Gastroesophageal sphincter (tissue), 4 donors: ENCODE data around the gene LTN1. TPM values are rescaled to one million over a fixed set of nuclear protein-coding genes. Genes with fewer than 3 reads are reported as not detected.

Experiments used
- ATAC-seq: fragments of 150-250 bp; one replicate; pipeline ENCODE4 v1.9.1; 2016; ENCODE audit warnings: mild to moderate bottlenecking, moderate library complexity
- H3K27ac ChIP-seq, 4 donors: fragments of 200-600 bp; sonication (generic) in 3 of 4; 1 replicate in 3 of 4; 2 replicates in 1 of 4; pipeline ENCODE4 v1.5.1; 2016 to 2019
- H3K27me3 ChIP-seq: fragments of 200-600 bp; sonication (generic); one replicate; pipeline ENCODE4 v1.5.1; 2019
- H3K36me3 ChIP-seq, 2 donors: fragments of 200-600 bp; sonication (generic); one replicate each; pipeline ENCODE4 v1.5.1; 2019; ENCODE audit warnings: control low read depth in 1 of 2
- H3K4me1 ChIP-seq, 3 donors: fragments of 200-600 bp; sonication (generic); 1 replicate in 2 of 3; 2 replicates in 1 of 3; pipeline ENCODE4 v1.5.1; 2016 to 2019; ENCODE audit warnings: control low read depth in 2 of 3
- H3K4me3 ChIP-seq, 2 donors: fragments of 200-600 bp; sonication (generic); one replicate each; pipeline ENCODE4 v1.5.1; 2019; ENCODE audit warnings: mild to moderate bottlenecking in 1 of 2, moderate library complexity in 1 of 2
- H3K9me3 ChIP-seq, 3 donors: fragments of 200-600 bp; sonication (generic); one replicate each; pipeline ENCODE4 v1.5.1; 2017 to 2019; ENCODE audit warnings: control low read depth in 2 of 3
- EP300 ChIP-seq: sonication (generic); formaldehyde crosslinking; IDR thresholded peaks from one replicate; pipeline ENCODE4 v1.6.1; 2017; ENCODE audit warnings: antibody characterized with exemption, mild to moderate bottlenecking
- POLR2A ChIP-seq, 2 donors: fragments of 450-650 bp; IDR thresholded peaks; one replicate each; pipeline ENCODE4 v1.6.1; 2017; ENCODE audit warnings: antibody characterized with exemption in 2 of 2, mild to moderate bottlenecking in 2 of 2, moderate library complexity in 1 of 2
- POLR2AphosphoS5 ChIP-seq: sonication (generic); formaldehyde crosslinking; IDR thresholded peaks from one replicate; pipeline ENCODE4 v1.6.1; 2017; ENCODE audit warnings: antibody characterized with exemption
- WGBS, 2 donors: methylation state at CpG; one replicate each; pipeline ENCODE4 v1.1.5; 2018; ENCODE audit warnings: low coverage in 1 of 2; 5-methylcytosine and 5-hydroxymethylcytosine counted together
- total RNA-seq, 4 donors: library from RNA; depleted of rRNA; stranded (reverse); fragments of >200 nt; gene quantifications; one replicate each; pipeline ENCODE4 v1.1.0, GENCODE V29; 2016
- TF ChIP-seq, protein P1 (sequence below), 4 experiments: fragments of 200-600 bp in 2 of 4; fragments of 450-650 bp in 2 of 4; sonication (generic) in 1 of 4; IDR thresholded peaks; one replicate each; pipeline ENCODE4 v1.5.1; 2017 to 2019; ENCODE audit warnings: antibody characterized with exemption in 4 of 4, mild to moderate bottlenecking in 2 of 4, moderate library complexity in 2 of 4

Gene LTN1
- total RNA-seq, 4 donors from 2014 or later, result 22.2 to 40.6 (median 31.8) TPM

DNA sequence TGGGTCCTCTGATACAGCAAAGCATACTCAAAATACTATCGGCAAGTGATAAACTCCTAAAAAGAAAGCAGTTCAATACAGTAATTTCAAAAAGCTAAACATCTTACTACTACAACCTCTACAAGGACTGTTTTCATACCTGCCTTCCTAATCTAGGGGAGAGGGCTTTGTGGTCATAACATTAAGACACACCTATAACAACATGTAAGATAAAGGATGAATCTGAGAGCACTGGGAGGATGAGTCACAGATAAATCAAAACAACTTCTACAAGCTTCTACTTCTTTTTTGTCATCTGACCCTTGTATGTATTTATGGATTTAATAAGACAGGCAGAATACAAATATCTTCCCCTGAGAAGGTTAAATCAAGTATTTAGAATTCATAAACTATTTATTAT, 40.0 kb downstream of the LTN1 start:
- TF ChIP-seq POLR2A (IDR thresholded peaks at IDR 0.05), result no peak
- TF ChIP-seq EP300, result no peak
- TF ChIP-seq POLR2AphosphoS5, result no peak
- TF ChIP-seq, protein P1, sequence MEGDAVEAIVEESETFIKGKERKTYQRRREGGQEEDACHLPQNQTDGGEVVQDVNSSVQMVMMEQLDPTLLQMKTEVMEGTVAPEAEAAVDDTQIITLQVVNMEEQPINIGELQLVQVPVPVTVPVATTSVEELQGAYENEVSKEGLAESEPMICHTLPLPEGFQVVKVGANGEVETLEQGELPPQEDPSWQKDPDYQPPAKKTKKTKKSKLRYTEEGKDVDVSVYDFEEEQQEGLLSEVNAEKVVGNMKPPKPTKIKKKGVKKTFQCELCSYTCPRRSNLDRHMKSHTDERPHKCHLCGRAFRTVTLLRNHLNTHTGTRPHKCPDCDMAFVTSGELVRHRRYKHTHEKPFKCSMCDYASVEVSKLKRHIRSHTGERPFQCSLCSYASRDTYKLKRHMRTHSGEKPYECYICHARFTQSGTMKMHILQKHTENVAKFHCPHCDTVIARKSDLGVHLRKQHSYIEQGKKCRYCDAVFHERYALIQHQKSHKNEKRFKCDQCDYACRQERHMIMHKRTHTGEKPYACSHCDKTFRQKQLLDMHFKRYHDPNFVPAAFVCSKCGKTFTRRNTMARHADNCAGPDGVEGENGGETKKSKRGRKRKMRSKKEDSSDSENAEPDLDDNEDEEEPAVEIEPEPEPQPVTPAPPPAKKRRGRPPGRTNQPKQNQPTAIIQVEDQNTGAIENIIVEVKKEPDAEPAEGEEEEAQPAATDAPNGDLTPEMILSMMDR (IDR thresholded peaks at IDR 0.05), result no peak
- Histone ChIP-seq H3K27me3 (no peaks in the 10 kb centered on the region), H3K9me3 (no peaks in the 10 kb centered on the region), H3K27ac (no peak overlapping the region), H3K4me1 (no peaks in the 10 kb centered on the region), H3K36me3 (peaks cover 0 to 86% of the 10 kb centered on the region in 2 donors), H3K4me3 (no peak overlapping the region)
- ATAC-seq, result no peak
- WGBS, 2 donors, result 89 to 100% methylated on average over 1 of the region's 1 CpG

DNA sequence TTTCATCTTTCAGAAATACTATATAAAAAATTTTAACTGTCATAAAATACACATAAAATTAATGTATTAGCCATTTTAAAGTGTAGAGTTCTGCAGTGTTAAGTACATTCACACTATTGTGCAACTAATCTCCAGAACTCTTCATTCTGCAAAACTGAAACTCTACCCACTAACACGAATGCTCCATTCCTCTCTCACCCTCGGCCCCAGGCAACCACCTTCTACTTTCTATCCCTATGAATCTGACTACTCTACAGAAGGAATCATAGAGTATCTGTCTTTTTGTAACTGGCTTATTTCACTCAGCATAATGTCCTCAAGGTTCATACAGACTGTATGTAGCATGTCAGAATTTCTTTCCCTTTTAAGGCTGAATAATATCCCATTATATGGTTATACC, 43.4 kb downstream of the LTN1 start:
- Histone ChIP-seq H3K27ac (no peak overlapping the region), H3K4me1 (peaks cover 0 to 8% (median 0%) of the 10 kb centered on the region in 3 donors)
- 79 to 93% methylated on average over 2 of the region's 2 CpGs for WGBS, 2 donors

DNA sequence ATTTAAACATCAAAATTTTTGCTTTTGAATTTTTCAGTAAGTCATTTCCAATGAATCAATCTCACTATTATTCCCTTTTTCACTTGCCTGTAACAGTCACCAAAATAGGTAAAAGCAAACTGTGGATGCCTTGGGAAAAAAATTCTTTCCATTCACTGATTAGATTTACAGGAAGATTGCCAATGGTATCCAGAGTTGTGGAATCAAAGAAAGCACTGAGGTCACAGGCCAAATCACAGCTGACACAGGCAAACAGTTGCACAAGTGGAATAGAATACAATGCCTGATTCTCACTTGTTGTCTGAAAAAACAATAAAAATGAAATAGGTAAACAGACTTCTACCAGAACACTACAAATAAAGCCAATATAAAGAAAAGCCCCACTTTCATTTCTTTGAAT, 48.4 kb downstream of the LTN1 start:
- no peak for ATAC-seq
- Histone ChIP-seq H3K27ac (peak overlapping the region in 2 of 4 donors; percentile 28 to 39), H3K36me3 (peaks cover 0 to 69% of the 10 kb centered on the region in 2 donors)

More for the DNA sequence above, 43.4 kb downstream of the LTN1 start:
- Histone ChIP-seq H3K4me3 (no peak overlapping the region), H3K9me3 (no peaks in the 10 kb centered on the region), H3K36me3 (peaks cover 0 to 83% of the 10 kb centered on the region in 2 donors), H3K27me3 (no peaks in the 10 kb centered on the region)
- TF ChIP-seq POLR2A (IDR thresholded peaks at IDR 0.05), result no peak
- no peak for TF ChIP-seq POLR2AphosphoS5
- no peak for ATAC-seq

DNA sequence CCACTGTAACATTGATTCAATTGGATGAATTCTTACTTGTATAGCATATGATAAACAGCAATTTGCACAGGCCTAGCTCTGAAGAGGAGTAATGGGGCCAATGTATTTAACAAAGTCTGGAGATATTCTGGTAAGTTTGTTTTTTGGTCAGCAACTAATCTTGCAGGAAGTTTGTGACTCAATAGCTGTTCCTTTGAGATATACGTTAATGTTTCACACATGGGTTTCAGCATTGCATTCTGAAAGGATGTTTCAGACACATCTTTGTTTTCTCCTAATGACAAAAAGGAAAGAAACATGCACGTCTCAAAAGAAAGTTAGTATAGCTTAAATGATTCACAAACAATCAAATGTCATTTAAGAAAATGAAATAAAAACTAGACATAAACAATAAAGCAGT, 49.0 kb downstream of the LTN1 start:
- peaks cover 0 to 28% (median 3%) of the 10 kb centered on the region in 3 donors for H3K4me1 ChIP-seq
- 40 to 77% methylated on average over 1 to 2 of the region's 2 CpGs for WGBS, 2 donors
- no peak overlapping the region for H3K4me3 ChIP-seq
- no peak for TF ChIP-seq POLR2AphosphoS5
- ATAC-seq, result no peak
- peaks cover 0 to 63% of the 10 kb centered on the region in 2 donors for H3K36me3 ChIP-seq
- H3K27ac ChIP-seq, result no peak overlapping the region
- H3K9me3 ChIP-seq, result no peaks in the 10 kb centered on the region
- H3K27me3 ChIP-seq, result no peaks in the 10 kb centered on the region

More for the DNA sequence above, 48.4 kb downstream of the LTN1 start:
- no peak overlapping the region for H3K4me3 ChIP-seq
- H3K27me3 ChIP-seq, result no peaks in the 10 kb centered on the region
- H3K4me1 ChIP-seq, result peaks cover 0 to 27% (median 3%) of the 10 kb centered on the region in 3 donors
- TF ChIP-seq POLR2A (IDR thresholded peaks at IDR 0.05), result no peak
- no peak for TF ChIP-seq POLR2AphosphoS5
- TF ChIP-seq EP300, result no peak
- TF ChIP-seq, protein P1 (IDR thresholded peaks at IDR 0.05), result no peak
- H3K9me3 ChIP-seq, result no peaks in the 10 kb centered on the region

DNA sequence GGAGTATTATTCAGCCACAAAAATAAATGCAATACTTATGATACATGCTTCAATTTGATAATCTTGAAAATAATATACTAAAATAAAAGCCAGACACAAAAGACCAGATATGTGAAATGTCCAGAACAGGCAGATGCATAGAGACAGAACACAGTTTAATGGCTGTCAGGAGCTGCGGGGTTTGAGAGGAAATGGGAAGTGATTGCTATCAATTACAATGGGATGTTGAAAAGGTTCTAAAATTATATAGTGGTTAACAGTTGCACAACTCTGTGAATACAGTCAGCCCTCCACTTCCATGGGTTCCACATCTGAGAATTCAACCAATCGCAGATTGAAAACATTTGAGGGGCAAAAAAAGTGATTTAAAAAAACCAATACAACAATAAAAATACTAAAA, 54.0 kb downstream of the LTN1 start:
- Histone ChIP-seq H3K4me1 (peaks cover 0 to 18% (median 3%) of the 10 kb centered on the region in 3 donors), H3K36me3 (peaks cover 0 to 70% of the 10 kb centered on the region in 2 donors), H3K27ac (no peak overlapping the region), H3K9me3 (no peaks in the 10 kb centered on the region), H3K4me3 (no peak overlapping the region), H3K27me3 (no peaks in the 10 kb centered on the region)
- TF ChIP-seq, protein P1 (IDR thresholded peaks at IDR 0.05), result no peak
- TF ChIP-seq POLR2AphosphoS5 (no peak), POLR2A (IDR thresholded peaks at IDR 0.05) (no peak), EP300 (no peak)
- ATAC-seq, result no peak
- WGBS, 2 donors, result 83 to 89% methylated on average over 2 of the region's 2 CpGs

DNA sequence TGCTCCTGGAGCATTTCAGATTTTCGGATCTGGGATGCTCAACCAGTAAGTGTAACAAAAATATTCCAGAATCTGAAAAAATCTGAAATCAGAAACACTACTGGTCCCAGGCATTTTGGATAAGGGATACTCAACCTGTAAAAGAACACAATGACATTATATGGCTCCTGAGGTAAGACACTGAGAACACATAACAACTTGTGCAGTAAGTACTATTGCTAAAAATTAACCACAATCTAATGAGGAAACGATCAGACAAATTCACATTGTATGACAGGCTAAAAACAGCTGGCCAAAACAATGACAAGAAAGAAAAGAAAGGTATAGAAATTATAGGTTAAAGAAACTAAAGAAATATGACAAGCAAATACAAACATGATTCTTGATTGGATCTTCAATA, 54.9 kb downstream of the LTN1 start:
- Histone ChIP-seq H3K9me3 (no peaks in the 10 kb centered on the region), H3K27me3 (no peaks in the 10 kb centered on the region), H3K4me1 (peaks cover 0 to 18% (median 3%) of the 10 kb centered on the region in 3 donors), H3K4me3 (no peak overlapping the region), H3K27ac (no peak overlapping the region), H3K36me3 (peaks cover 0 to 61% of the 10 kb centered on the region in 2 donors)
- TF ChIP-seq POLR2A (IDR thresholded peaks at IDR 0.05), result no peak
- TF ChIP-seq, protein P1 (IDR thresholded peaks at IDR 0.05), result no peak
- TF ChIP-seq EP300, result no peak
- TF ChIP-seq POLR2AphosphoS5, result no peak
- ATAC-seq, result no peak
- 67 to 75% methylated on average over 1 to 2 of the region's 2 CpGs for WGBS, 2 donors
